HG03558 (cell line): ENCODE measurements around the gene UCKL1.
"Not testable (repeated sequence)": the region's sequence is repeated elsewhere in the genome, so short reads cannot be mapped to it uniquely, and the experiment has no call there.

Source experiments
- ATAC-seq: cut with Tn5 transposase; IDR thresholded peaks from one replicate; pipeline ENCODE4 v1.9.1; 2021; ENCODE audit warnings: moderate number of reproducible peaks; ENCODE audit not compliant: unreplicated experiment; ENCODE audit errors: extremely low read depth

Gene UCKL1

GRCh38 chr20:63955827-63956663 lies at the start of gene UCKL1:
TSS of gene UCKL1 (minus strand) at chr20:63956416. CDS start at chr20:63956372, 44 bp downstream.
- peak; percentile 46 for ATAC-seq

- no peak for ATAC-seq
These were observed 49.2 kb upstream of the UCKL1 start for GRCh38 chr20:64005394-64005793.

DNA sequence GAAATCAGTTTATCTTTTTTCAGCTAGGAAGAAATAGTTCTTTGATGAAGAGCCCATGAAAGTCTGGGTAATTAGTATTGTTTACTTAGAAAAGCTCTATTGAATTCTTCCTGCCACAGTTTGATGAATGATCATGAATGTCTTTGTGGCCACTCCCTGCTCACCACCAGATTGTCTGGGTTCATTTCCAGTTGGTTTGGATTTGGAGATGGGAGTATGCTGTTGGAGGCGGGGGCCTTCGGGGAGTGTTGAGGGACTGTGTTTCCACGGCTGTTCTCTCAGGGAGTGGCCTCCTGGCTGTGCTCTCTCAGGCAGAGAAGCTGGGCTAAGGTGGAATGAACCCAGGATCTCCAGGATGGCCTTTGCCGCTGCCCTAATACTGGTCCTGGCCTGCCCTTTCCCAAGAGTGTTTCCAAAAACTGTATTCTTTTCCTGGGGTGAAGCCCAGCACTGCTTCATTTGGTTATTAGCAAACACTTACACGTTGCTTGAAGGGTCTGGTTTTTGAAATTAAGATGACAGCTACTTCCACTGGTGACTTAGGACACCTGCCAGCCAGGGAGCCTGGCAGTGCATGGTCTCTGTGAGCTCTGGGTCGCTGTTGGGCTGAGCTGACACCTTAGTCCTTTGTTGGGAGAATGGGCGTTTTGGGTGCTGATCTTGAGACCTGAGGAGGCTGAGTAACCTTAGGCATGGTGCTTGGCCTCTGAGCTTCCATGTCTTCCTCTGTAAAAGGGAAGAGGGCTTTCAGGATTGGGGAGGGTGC lies 47.9 kb upstream of the UCKL1 start:
- no peak for ATAC-seq

DNA sequence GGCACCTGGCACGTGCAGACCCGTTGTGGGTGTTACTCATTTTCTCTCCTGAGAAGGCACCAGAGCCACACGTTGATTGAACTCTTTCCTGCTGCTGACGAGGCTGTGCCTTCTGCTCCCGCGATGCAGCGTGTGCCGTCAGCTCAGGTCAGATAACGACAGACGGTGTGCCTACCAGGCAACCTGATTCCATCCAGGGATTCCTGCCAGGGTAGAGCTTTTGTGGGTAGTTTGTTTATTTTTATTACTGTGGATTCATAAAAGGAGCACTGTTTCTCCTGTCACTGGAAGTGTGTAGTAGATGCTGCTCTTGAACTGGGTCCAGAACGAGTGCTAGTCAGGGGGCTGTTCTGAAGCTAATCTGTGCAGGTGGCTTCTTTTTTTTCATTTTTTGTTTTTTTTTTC lies 45.4 kb upstream of the UCKL1 start:
- ATAC-seq = no peak

GRCh38 chr20:64000906-64001305 lies 44.7 kb upstream of the UCKL1 start:
- no peak for ATAC-seq

DNA sequence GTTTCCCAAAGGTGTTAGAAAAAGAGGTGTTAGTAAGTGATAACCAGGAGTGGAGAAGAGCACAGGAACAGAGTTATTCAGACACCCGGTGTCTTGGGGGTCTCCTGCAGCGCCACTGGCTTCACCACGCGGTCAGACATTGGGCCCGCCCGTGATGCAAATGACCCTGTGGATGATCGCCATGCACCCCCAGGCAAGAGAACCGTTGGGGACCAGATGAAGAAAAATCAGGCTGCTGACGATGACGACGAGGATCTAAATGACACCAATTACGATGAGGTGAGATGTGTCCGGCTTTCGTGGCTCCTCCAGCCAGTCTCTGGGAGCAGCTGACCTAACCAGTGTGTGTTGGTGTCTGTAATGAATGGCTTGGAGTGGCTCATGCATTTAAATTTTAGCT lies 26.7 kb upstream of the UCKL1 start:
- ATAC-seq = no peak

- ATAC-seq = no peak
These were observed 24.9 kb upstream of the UCKL1 start, which contains the start of gene PRPF6 for GRCh38 chr20:63980806-63981728. TSS of gene PRPF6 (plus strand) at chr20:63981132. CDS start at chr20:63981246, 114 bp downstream.

DNA sequence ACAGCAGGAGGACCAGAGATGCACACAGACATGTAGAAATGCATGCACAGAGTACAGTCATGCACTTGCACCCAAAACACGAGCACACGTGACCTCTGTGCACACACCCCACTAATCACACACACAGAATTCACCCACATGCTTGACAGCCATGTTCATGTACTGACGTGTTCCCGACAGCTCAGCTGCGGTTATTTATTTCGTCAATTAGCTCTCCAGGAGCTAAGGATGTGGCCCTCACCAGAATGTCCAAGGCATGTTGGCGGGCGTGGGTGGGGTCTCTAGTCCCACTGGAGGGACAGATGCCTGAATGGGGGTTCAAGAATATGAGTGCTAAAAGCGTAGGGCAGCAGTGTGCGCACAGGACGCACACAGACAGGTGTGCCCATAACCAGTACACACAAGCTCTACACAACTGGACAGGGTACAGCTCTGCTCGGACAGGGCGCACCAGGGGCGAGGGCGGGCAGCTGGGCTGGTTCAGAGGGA lies 24.1 kb upstream of the UCKL1 start:
- no peak for ATAC-seq

- no peak for ATAC-seq
These were observed 23.5 kb upstream of the UCKL1 start, which contains the start of gene SAMD10 for GRCh38 chr20:63979557-63980316. TSS of gene SAMD10 (minus strand) at chr20:63979642. CDS start at chr20:63979467, 175 bp downstream.

GRCh38 chr20:63979229-63979556 lies 23.0 kb upstream of the UCKL1 start:
- ATAC-seq = no peak

DNA sequence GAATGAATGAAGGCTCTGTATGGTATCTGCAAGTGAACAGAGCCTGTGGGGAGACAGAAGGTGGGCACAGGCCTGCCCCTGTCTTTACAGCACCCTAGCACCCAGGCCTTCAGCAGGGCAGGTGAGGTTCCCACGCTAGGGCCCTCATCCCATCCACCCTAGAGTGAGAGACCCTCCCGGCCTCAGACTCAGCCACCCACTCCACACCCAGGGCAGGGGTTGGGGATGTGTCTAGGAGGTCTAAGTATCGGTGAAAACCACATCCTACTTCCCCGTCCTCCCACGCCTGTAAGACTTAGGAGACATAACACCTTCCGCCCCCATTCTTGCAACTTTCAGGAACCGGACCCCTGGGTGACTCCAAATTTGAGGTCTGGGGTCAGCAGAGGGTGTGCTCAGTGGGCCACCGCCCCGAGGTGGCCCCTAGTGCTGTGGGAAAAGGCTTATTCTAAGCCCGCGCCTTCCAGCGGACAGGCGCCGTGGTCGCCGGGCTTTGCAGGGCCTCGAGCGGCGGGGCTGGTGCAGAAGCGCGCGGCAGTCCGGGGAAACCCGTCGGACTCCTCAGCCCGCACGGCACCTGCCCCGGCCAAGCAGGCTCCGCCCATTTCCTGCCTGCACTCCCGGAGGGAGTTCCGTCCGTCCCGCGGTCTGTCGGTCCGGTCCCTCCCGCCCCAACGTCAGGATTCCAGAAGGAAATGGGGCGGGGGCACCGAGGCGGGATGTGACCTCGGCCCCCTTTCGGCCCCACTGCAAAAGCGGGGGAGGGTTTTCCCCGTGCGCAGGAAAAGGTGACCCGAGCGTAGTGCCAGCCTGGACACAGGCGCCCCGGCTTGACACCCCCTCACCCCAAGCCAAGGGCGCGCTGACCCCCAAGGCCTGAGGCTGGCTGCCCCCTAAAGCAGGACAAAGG lies 22.4 kb upstream of the UCKL1 start:
- no peak for ATAC-seq

DNA sequence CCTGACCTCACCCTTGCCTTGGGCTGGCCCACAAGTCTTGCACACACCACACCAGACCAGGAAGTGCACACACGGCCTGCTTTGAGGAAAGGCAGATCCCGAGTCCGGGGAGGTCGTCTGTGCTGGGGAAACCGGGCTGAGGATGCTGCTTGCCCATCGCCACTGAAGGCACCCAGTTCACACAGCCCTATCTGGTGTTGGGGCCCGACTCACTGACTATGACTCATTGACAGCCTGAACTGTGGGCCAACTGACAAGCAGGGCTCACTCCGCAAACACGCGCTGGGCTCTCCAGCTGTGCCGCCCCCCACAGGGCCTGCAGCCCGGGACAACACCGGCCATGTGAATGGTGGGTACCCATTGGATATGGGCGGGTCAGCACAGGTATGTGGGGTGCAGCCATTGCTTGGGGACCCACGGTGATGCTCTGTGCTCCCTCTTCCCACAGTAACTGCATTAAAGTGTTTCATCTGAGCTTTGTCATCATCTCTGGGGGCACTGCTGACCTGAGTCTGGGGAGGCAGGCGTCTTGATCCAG lies 21.6 kb upstream of the UCKL1 start:
- no peak for ATAC-seq

GRCh38 chr20:63976980-63977738 lies 20.9 kb upstream of the UCKL1 start:
- ATAC-seq = no peak

DNA sequence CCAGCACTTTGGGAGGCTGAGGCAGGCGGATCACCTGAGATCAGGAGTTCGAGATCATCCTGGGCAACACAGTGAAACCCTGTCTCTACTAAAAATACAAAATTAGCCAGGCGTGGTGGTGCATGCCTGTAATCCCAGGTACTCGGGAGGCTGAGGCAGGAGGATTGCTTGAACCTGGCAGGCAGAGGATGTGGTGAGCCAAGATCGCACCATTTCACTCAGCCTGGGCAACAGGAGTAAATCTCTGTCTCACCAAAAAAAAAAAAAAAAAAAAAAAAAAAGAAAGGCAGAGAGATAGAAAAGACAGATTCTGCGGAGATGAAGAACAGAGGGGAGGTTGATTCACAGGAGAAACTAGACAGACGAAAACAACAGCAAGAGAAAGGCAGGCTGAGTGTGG lies 20.3 kb upstream of the UCKL1 start:
- ATAC-seq = not testable (repeated sequence)

GRCh38 chr20:63974402-63975200 lies 18.4 kb upstream of the UCKL1 start:
- ATAC-seq = no peak

GRCh38 chr20:63973636-63974401 lies 17.6 kb upstream of the UCKL1 start:
- ATAC-seq = no peak
